HCT116 (cell line): ENCODE results near the gene DENND5A. TPM values are rescaled to one million over a fixed set of nuclear protein-coding genes. Genes with fewer than 3 reads are reported as not detected.
A peak's percentile ranks its signal among the peaks of the same experiment; 100 is the strongest.

Experiments used
- ATAC-seq: fragments of 200-7000 bp; cut with Tn5 transposase; 2 replicates; pipeline ENCODE4 v1.9.1; 2020; ENCODE audit warnings: mild to moderate bottlenecking, moderate library complexity
- BruUV-seq: library from RNA; stranded (reverse); fragments of 400-500 nt; replicated peaks from 2 replicates; lab custom pipeline; 2021; lab: Mats Ljungman, UMichigan
- CTCF ChIA-PET: fragments of 300-600 bp; sonication (Branson Sonifier 250); formaldehyde crosslinking; loops from one replicate; lab custom pipeline; 2021; ENCODE audit warnings: antibody characterized with exemption; lab: Charles Lee
- POLR2A ChIA-PET: fragments of 300-600, 350-600 bp; sonication (Branson Sonifier 250); formaldehyde crosslinking; loops from one replicate; lab custom pipeline; 2021; ENCODE audit warnings: antibody characterized with exemption; lab: Charles Lee
- RAD21 ChIA-PET, 2 experiments: fragments of 300-600 bp; sonication (Branson Sonifier 250); formaldehyde crosslinking; loops; one replicate each; lab custom pipeline; 2023; ENCODE audit warnings: low total read pairs in 2 of 2; ENCODE audit not compliant: uncharacterized antibody in 2 of 2, unreplicated experiment in 2 of 2, low non-redundant PET in 1 of 2; lab: Charles Lee
- DNase-seq: peaks from one replicate; pipeline ENCODE4 v3.0.0-alpha.2; 2010; ENCODE audit warnings: low read depth, low spot score
- H2AFZ ChIP-seq: fragments of 200-600 bp; shearing (Covaris generic), sonication (generic); 2 replicates; pipeline ENCODE4 v1.6.1; 2017; ENCODE audit warnings: low read depth, mixed run types, mixed read lengths, antibody characterized with exemption, low read length; ENCODE audit not compliant: poor library complexity, severe bottlenecking
- H3K27ac ChIP-seq: 2 replicates; pipeline ENCODE4 v1.5.1; 2012; ENCODE audit warnings: low read depth, low read length
- H3K27me3 ChIP-seq: fragments of 200-600 bp; sonication (generic); 2 replicates; pipeline ENCODE4 v1.6.1; 2016; ENCODE audit warnings: mixed run types, low read length, mixed read lengths; ENCODE audit not compliant: insufficient read depth
- H3K36me3 ChIP-seq, 2 experiments: fragments of 200-500 bp in 1 of 2; fragments of 200-600 bp in 1 of 2; sonication (Bioruptor generic) in 1 of 2; sonication (generic) in 1 of 2; 2 replicates each; pipeline versions ENCODE4 v1.5.1 to v1.6.1; 2014 to 2016; ENCODE audit warnings: low read length in 2 of 2, inconsistent platforms in 1 of 2, mixed read lengths in 1 of 2, mixed run types in 1 of 2; ENCODE audit not compliant: insufficient read depth in 2 of 2, control insufficient read depth in 1 of 2
- H3K4me1 ChIP-seq, 2 experiments: fragments of 200-600 bp in 1 of 2; sonication (generic) in 1 of 2; 2 replicates each; pipeline versions ENCODE4 v1.5.1 to v1.6.1; 2012 to 2017; ENCODE audit warnings: low read length in 2 of 2, inconsistent platforms in 1 of 2, mild to moderate bottlenecking in 1 of 2, mixed read lengths in 1 of 2, mixed run types in 1 of 2, moderate library complexity in 1 of 2; ENCODE audit not compliant: insufficient read depth in 2 of 2, control insufficient read depth in 1 of 2
- H3K4me2 ChIP-seq: fragments of 200-600 bp; sonication (generic); 2 replicates; pipeline ENCODE4 v1.6.1; 2017; ENCODE audit warnings: mixed run types, low read length, mixed read lengths
- H3K4me3 ChIP-seq, 2 experiments: fragments of 200-600 bp in 1 of 2; sonication (generic) in 1 of 2; replicated peaks in 1 of 2; 2 replicates each; pipeline ENCODE4 v1.5.1; 2011 to 2016; ENCODE audit warnings: low read length in 2 of 2, control low read depth in 1 of 2, low read depth in 1 of 2, mild to moderate bottlenecking in 1 of 2, mixed read lengths in 1 of 2, mixed run types in 1 of 2
- H3K79me2 ChIP-seq: fragments of 200-600 bp; sonication (generic); 2 replicates; pipeline ENCODE4 v1.6.1; 2017; ENCODE audit warnings: mild to moderate bottlenecking, mixed run types, low read length, moderate library complexity, mixed read lengths; ENCODE audit not compliant: insufficient read depth
- H3K9ac ChIP-seq: fragments of 200-600 bp; sonication (generic); 2 replicates; pipeline ENCODE4 v1.6.1; 2016; ENCODE audit warnings: low read length, mixed read lengths
- H3K9me2 ChIP-seq: fragments of 200-600 bp; sonication (generic), shearing (Covaris generic); 2 replicates; pipeline ENCODE4 v1.6.1; 2017; ENCODE audit warnings: mixed run types, mild to moderate bottlenecking, moderate library complexity; ENCODE audit not compliant: insufficient read depth
- H3K9me3 ChIP-seq, 2 experiments: fragments of 200-500 bp in 1 of 2; fragments of 200-600 bp in 1 of 2; sonication (Bioruptor generic) in 1 of 2; sonication (generic) in 1 of 2; 2 replicates each; pipeline ENCODE4 v1.6.1; 2014 to 2017; ENCODE audit warnings: low read length in 2 of 2, mixed read lengths in 2 of 2, inconsistent platforms in 1 of 2, low read depth in 1 of 2, mild to moderate bottlenecking in 1 of 2, mixed run types in 1 of 2, moderate library complexity in 1 of 2; ENCODE audit not compliant: control insufficient read depth in 1 of 2, insufficient read depth in 1 of 2
- H4K20me1 ChIP-seq: fragments of 200-600 bp; sonication (generic), shearing (Covaris generic); 2 replicates; pipeline ENCODE4 v1.6.1; 2017; ENCODE audit warnings: mixed run types, mild to moderate bottlenecking, moderate library complexity; ENCODE audit not compliant: insufficient read depth
- CBX3 ChIP-seq: IDR thresholded peaks from 2 replicates; pipeline ENCODE4 v1.6.1; 2012; ENCODE audit warnings: low read depth
- CEBPB ChIP-seq: IDR thresholded peaks from 2 replicates; pipeline ENCODE4 v1.6.1; 2012; ENCODE audit warnings: low read depth
- EGR1 ChIP-seq: IDR thresholded peaks from 2 replicates; pipeline ENCODE4 v1.6.1; 2012; ENCODE audit warnings: low read depth
- ELF1 ChIP-seq: IDR thresholded peaks from 2 replicates; pipeline ENCODE4 v1.6.1; 2012; ENCODE audit warnings: low read depth, borderline replicate concordance
- EZH2 ChIP-seq: fragments of 200-600 bp; sonication (generic); IDR thresholded peaks from 2 replicates; pipeline ENCODE4 v1.6.1; 2017; ENCODE audit warnings: antibody characterized with exemption, mixed run types
- EZH2phosphoT487 ChIP-seq: fragments of 200-600 bp; IDR thresholded peaks from 2 replicates; pipeline ENCODE4 v1.6.1; 2018; ENCODE audit warnings: antibody characterized with exemption, borderline replicate concordance
- FOSL1 ChIP-seq: IDR thresholded peaks from 2 replicates; pipeline ENCODE4 v1.6.1; 2012; ENCODE audit warnings: low read depth
- POLR2A ChIP-seq: IDR thresholded peaks from 2 replicates; pipeline ENCODE4 v1.7.0; 2011; ENCODE audit warnings: borderline replicate concordance; ENCODE audit not compliant: insufficient read depth, insufficient read length; ENCODE audit errors: extremely low read depth
- POLR2AphosphoS5 ChIP-seq: IDR thresholded peaks from 2 replicates; pipeline ENCODE4 v1.6.1; 2011; ENCODE audit warnings: mild to moderate bottlenecking, low read depth, low read length, moderate library complexity
- SIN3A ChIP-seq: IDR thresholded peaks from 2 replicates; pipeline ENCODE4 v1.6.1; 2012; ENCODE audit warnings: low read depth
- SP1 ChIP-seq: IDR thresholded peaks from 2 replicates; pipeline ENCODE4 v1.6.1; 2012; ENCODE audit warnings: low read depth
- SRF ChIP-seq: IDR thresholded peaks from 2 replicates; pipeline ENCODE4 v1.6.1; 2012; ENCODE audit warnings: low read depth
- TCF7L2 ChIP-seq: IDR thresholded peaks from 2 replicates; pipeline ENCODE4 v1.7.0; 2011; ENCODE audit warnings: borderline replicate concordance, inconsistent platforms; ENCODE audit not compliant: insufficient read depth, insufficient read length; ENCODE audit errors: extremely low read depth
- YY1 ChIP-seq: IDR thresholded peaks from 2 replicates; pipeline ENCODE4 v1.6.1; 2011; ENCODE audit warnings: low read length, low read depth, moderate library complexity, mild to moderate bottlenecking; ENCODE audit not compliant: insufficient replicate concordance; ENCODE audit errors: extremely low read depth
- ZFX ChIP-seq: fragments of 450-650 bp; IDR thresholded peaks from 2 replicates; pipeline ENCODE4 v1.6.1; 2017
- intact Hi-C: fragments of 100-400 bp; cut with micrococcal nuclease; formaldehyde crosslinking; loops from 2 replicates; pipeline ENCODE4 v1.10.0; 2022
- total RNA-seq: library from RNA; stranded (reverse); gene quantifications from one replicate; pipeline ENCODE4 v1.2.1, GENCODE V29; 2021; ENCODE audit not compliant: unreplicated experiment
- TF ChIP-seq, protein P1 (sequence below): IDR thresholded peaks from 2 replicates; pipeline ENCODE4 v1.6.1; 2012
- TF ChIP-seq, protein P2 (sequence below), 3 experiments: fragments of 200-600 bp in 1 of 3; sonication (generic) in 1 of 3; IDR thresholded peaks in 2 of 3; conservative IDR thresholded peaks in 1 of 3; 2 replicates each; pipeline ENCODE4 v1.5.1; 2012 to 2017; ENCODE audit warnings: low read depth in 2 of 3, low read length in 2 of 3, antibody characterized with exemption in 1 of 3, borderline replicate concordance in 1 of 3, control low read depth in 1 of 3, mild to moderate bottlenecking in 1 of 3, mixed read lengths in 1 of 3, mixed run types in 1 of 3, moderate library complexity in 1 of 3; ENCODE audit not compliant: insufficient read depth in 1 of 3
- TF ChIP-seq, protein P3 (sequence below): IDR thresholded peaks from 2 replicates; pipeline ENCODE4 v1.6.1; 2011; ENCODE audit warnings: mild to moderate bottlenecking, low read length, moderate library complexity; ENCODE audit not compliant: insufficient replicate concordance; ENCODE audit errors: extremely low read depth

The DENND5A gene
- total RNA-seq, 1 experiment from 2014 or later = 48.6 TPM

DNA sequence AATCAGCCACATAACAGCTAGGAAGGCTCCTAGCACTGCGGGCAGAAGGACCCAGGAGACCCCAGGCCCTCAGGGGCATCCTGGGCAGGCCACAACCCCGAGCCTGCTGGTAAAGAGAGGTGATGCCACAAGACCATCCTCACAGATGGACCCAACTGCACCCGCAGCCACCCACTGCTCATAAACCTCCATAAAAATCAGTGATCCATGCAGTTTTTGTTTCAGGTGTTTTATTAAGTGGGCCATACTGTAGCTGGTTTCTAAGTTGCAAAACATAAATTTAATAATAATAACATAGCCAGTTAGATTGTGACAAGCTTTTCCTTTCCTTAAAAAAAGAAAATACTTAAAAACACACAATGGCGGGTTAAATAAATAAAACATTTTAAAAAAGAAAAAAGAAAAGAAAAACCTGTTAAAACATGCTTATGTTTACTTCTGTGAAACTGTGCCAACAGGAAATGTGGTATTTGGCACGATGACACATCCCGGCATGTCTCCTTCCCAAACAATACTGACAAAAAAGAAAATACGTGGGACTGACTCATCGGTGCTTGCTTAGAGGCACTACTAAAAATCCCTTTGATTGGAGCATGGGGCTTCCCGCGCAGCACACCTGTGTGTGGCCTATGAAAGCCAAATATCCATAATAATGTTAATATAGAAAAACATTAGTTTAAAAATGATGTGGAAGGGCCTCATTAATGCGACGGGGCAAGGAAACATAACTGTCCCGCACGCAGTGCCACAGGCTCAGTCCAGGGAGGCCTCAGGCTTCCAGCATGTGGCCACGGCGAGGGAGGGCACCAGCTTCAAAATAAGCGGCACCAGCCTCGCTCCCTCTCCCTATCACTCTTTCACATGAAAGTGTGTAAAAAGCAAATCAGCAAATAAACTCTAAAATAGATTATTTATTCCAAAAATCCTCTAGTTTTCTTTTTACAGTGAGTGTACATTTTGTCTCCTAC is 126.3 kb downstream of the DENND5A start:
- Histone ChIP-seq H3K9me2 (no peaks in the 10 kb centered on the region), H3K79me2 (no peaks in the 10 kb centered on the region), H3K27ac (peak overlapping the region; percentile 75), H3K36me3 (peaks cover 8 to 15% of the 10 kb centered on the region in 2 experiments; a peak in 3 of 4 replicates), H3K4me3 (no peak overlapping the region), H3K4me2 (peak overlapping the region; percentile 53), H4K20me1 (peaks cover 5% of the 10 kb centered on the region; the same call in 1 of the 2 replicates), H3K4me1 (peaks cover 33 to 35% of the 10 kb centered on the region in 2 experiments), H2AFZ (no peak overlapping the region), H3K27me3 (no peaks in the 10 kb centered on the region), H3K9me3 (no peaks in the 10 kb centered on the region), H3K9ac (peak overlapping the region; percentile 18; the same call in 1 of the 2 replicates)
- ChIA-PET CTCF (interaction anchor here (0.9 to 4.1 kb wide), 10 partner anchors 9 to 369 kb away, joined by 3 to 26 read pairs (median 8); no protein-coding TSS in a partner anchor), POLR2A (interaction anchor here (1.3 kb wide), 1 partner anchor 9 kb away, joined by 3 read pairs; no protein-coding TSS in a partner anchor), RAD21 (interaction anchor here in 1 of 2 experiments (1.8 kb wide), 1 partner anchor 123 kb away, joined by 20 read pairs; no protein-coding TSS in a partner anchor)
- intact Hi-C loops = loop anchor here (5.0 kb wide), 1 partner anchor 177 kb away; the partner anchor contains the start of gene TMEM9B
- ATAC-seq (peak; percentile 80), DNase-seq (peak; percentile 75)
- BruUV-seq = no TSS peak
- TF ChIP-seq CEBPB = peak; percentile 35; the same call in 1 of the 2 replicates
- TF ChIP-seq POLR2A = no peak
- peak; percentile 76 for TF ChIP-seq CBX3
- TF ChIP-seq EZH2phosphoT487 = no peak
- TF ChIP-seq, protein P1, sequence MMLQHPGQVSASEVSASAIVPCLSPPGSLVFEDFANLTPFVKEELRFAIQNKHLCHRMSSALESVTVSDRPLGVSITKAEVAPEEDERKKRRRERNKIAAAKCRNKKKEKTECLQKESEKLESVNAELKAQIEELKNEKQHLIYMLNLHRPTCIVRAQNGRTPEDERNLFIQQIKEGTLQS = no peak
- TF ChIP-seq, protein P2, sequence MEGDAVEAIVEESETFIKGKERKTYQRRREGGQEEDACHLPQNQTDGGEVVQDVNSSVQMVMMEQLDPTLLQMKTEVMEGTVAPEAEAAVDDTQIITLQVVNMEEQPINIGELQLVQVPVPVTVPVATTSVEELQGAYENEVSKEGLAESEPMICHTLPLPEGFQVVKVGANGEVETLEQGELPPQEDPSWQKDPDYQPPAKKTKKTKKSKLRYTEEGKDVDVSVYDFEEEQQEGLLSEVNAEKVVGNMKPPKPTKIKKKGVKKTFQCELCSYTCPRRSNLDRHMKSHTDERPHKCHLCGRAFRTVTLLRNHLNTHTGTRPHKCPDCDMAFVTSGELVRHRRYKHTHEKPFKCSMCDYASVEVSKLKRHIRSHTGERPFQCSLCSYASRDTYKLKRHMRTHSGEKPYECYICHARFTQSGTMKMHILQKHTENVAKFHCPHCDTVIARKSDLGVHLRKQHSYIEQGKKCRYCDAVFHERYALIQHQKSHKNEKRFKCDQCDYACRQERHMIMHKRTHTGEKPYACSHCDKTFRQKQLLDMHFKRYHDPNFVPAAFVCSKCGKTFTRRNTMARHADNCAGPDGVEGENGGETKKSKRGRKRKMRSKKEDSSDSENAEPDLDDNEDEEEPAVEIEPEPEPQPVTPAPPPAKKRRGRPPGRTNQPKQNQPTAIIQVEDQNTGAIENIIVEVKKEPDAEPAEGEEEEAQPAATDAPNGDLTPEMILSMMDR (IDR thresholded peaks at IDR 0.05 in 2 of 3, conservative IDR thresholded peaks at IDR 0.05 in 1 of 3; ENCODE audit: borderline replicate concordance in 1 of 3, insufficient read depth in 1 of 3, low read depth in 2 of 3, low read length in 2 of 3) = no peak
- TF ChIP-seq EGR1 = 0 out of 2 replicates have a peak, but pooled peaks have one; percentile 18
- TF ChIP-seq SRF = peak; percentile 62
- TF ChIP-seq YY1 = no peak
- peak; percentile 86 for TF ChIP-seq FOSL1
- no peak for TF ChIP-seq EZH2
- peak; percentile 81; the same call in 1 of the 2 replicates for TF ChIP-seq SIN3A
- TF ChIP-seq SP1 = peak; percentile 79
- TF ChIP-seq ZFX = no peak
- TF ChIP-seq ELF1 = no peak
- TF ChIP-seq TCF7L2 = no peak
- TF ChIP-seq, protein P3, sequence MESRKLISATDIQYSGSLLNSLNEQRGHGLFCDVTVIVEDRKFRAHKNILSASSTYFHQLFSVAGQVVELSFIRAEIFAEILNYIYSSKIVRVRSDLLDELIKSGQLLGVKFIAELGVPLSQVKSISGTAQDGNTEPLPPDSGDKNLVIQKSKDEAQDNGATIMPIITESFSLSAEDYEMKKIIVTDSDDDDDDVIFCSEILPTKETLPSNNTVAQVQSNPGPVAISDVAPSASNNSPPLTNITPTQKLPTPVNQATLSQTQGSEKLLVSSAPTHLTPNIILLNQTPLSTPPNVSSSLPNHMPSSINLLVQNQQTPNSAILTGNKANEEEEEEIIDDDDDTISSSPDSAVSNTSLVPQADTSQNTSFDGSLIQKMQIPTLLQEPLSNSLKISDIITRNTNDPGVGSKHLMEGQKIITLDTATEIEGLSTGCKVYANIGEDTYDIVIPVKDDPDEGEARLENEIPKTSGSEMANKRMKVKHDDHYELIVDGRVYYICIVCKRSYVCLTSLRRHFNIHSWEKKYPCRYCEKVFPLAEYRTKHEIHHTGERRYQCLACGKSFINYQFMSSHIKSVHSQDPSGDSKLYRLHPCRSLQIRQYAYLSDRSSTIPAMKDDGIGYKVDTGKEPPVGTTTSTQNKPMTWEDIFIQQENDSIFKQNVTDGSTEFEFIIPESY = no peak
- TF ChIP-seq POLR2AphosphoS5 = no peak
